Measurements from ENCODE around the gene PRICKLE2. TPM values are rescaled to one million over a fixed set of nuclear protein-coding genes. Genes with fewer than 3 reads are reported as not detected.

PRICKLE2 gene
- total RNA-seq, 1 experiment from 2014 or later: 18.3 TPM

DNA sequence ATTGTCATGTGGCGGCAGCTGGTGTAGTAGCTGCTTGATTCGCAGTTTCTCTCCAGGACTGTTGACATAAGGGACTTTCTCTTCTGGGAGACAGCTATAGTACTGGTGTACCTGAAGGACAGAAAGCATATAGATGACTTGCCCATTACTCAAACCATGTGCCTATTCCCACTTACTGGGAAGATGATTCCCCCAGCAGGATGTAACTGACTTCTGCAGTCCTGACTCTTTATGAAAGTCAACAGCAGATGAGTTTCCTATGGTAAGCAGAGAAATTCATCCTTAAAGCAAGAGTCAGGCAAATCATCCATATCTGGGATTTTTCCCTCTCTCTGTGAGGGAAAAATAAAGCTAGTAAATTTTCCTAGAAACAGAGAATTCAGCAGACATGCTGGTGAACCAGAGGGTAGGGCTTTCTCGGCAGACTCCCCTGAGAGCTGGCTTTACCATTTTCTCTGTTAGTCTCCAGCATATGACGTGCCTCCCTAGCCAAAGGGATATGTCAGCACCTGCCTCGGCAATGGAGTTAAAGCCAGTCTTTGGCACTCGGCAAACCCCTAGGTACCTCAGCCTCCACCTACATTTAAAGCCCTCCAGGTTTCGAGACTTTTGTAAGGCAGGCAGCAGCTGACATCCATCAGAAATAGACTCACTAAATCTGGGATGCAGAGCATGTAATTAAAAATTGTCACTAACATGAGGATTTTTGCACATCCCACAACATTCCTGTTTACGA lies 62.1 kb downstream of the PRICKLE2 start:
- Histone ChIP-seq H3K4me1 (replicated peaks) (peaks cover 38% of the 10 kb centered on the region), H3K36me3 (peaks cover 58% of the 10 kb centered on the region), H3K9me3 (replicated peaks) (no peaks in the 10 kb centered on the region), H3K4me3 (no peak overlapping the region), H3K27me3 (replicated peaks) (no peaks in the 10 kb centered on the region), H3K27ac (peak overlapping the region; percentile 53)
- DNase-seq (ENCODE audit: low read depth in 1 of 2, low spot score in 2 of 2): no peak

DNA sequence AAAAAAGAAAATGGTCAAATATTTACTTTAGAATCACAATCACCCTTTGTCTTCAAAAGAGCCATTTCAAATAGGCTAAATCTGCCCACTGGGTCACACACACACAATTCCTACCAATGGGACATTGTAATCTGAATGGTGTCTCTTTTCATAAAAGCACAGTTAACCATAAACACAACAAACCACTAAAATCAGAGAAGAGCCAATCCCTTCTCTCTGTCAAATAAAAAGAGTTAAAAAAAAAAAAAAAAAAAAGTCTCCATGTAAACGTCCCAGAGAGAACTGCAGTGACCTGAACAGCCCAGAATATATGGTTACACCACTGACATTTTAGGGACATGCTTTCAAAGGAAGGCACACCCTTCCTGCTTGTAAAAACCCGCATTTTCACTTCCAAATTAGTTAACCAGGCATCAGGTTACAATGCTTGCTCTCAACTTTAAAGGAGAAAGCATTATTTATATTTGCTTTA lies 63.7 kb downstream of the PRICKLE2 start:
- Histone ChIP-seq H3K4me1 (replicated peaks) (peaks cover 38% of the 10 kb centered on the region), H3K27me3 (replicated peaks) (no peaks in the 10 kb centered on the region), H3K4me3 (no peak overlapping the region), H3K27ac (no peak overlapping the region), H3K36me3 (peaks cover 71% of the 10 kb centered on the region), H3K9me3 (replicated peaks) (no peaks in the 10 kb centered on the region)
- DNase-seq (ENCODE audit: low read depth in 1 of 2, low spot score in 2 of 2): no peak

DNA sequence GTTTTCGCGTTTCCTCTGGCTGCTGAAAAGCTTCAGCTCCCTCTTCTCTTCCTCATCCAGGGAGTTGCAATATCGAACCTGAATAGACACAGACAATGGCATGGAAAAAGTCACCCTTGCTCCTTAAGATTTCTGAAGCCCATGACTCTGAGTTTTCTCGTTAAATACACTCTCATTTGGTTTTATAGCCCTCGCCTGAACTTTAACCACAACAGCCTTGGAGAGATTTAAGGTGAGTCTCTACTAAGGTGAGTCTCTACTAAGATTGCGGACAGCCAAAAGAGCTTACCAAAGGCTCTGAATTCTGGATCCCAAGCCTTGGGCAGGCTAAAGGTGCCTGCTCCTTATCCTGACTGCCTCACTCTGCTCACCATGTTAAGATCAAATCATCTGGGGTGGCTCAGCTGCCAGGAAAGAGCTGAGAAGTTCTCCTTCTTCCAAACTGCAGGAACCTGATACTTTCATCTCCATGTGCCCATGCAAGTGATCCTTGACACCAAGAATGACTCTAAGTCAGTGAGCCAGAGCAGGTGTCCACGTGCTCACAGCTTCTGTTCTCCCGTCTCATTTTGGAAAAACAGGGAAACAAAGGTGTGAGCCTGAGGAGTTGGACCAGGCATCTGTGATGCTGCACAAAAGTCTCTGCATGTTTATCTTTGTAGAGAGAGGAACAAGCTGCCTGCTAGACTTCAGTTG lies 65.1 kb downstream of the PRICKLE2 start:
- Histone ChIP-seq H3K27ac (no peak overlapping the region), H3K27me3 (replicated peaks) (no peaks in the 10 kb centered on the region), H3K4me3 (no peak overlapping the region), H3K36me3 (peaks cover 74% of the 10 kb centered on the region), H3K9me3 (replicated peaks) (no peaks in the 10 kb centered on the region), H3K4me1 (replicated peaks) (peaks cover 38% of the 10 kb centered on the region)
- DNase-seq (ENCODE audit: low read depth in 1 of 2, low spot score in 2 of 2): no peak

DNA sequence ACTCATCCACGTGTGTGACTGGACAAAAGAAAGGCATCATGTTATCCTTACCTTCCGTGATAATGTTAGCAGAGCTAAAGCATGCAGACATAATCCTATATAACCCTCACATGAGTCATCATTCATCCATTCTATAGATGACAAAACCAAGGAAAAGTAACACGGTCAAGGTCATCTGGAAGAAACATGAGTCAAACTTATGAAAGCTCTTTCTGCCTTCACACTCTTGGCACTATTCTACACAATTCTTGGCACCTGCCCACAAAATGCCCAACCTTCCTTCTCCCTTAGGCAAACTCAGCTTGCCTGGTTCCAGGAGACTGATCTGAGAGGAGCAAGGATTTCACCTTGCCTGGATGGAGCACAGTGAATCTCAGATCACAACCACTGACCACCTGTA lies 66.9 kb downstream of the PRICKLE2 start:
- no peaks in the 10 kb centered on the region for H3K9me3 ChIP-seq (replicated peaks)
- H3K27me3 ChIP-seq (replicated peaks): no peaks in the 10 kb centered on the region
- no peak overlapping the region for H3K4me3 ChIP-seq
- peaks cover 22% of the 10 kb centered on the region for H3K4me1 ChIP-seq (replicated peaks)
- DNase-seq (ENCODE audit: low read depth in 1 of 2, low spot score in 2 of 2): no peak
- H3K36me3 ChIP-seq: peaks cover 76% of the 10 kb centered on the region
- H3K27ac ChIP-seq: no peak overlapping the region

DNA sequence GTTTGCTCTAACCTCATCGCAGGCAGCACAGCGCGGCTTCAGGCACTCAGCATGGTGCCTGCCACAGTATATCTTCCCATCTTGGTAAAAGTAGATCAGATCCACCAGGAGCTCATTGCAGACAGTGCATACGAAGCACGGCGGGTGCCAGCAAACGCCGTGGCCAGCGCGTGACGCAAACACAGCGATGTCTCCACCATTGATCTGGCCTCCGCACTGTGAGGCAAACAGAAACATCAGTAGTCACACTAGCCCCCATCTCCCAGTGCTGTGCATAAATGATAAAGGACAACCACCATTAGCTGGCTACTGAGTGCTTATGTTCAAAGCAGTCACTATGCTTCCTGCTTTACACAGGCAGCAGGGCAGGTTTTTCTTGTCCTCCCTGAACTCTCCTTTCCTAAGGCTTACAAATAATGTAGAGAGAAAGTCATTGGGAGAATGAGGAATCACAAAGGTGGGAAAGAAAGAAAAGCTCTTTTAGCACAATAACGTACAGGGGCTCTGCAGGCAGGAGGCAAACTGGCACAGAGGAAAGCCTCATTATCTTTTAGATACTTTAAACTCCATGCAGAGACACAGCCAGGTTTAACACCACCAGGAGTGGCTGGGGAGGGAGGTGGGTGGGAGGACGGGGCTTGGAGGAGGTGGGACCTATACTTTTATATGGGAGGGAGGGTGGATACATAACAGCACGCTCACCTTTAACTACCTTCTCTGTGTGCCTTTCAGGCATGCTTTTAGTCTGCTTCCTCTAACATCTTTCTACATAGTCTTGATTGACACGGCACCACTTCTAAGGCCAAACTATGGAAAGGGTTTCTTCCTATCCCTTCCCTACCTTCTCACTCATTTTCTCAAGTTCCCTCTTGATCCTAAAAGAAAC lies 67.9 kb downstream of the PRICKLE2 start:
- H3K27ac ChIP-seq: no peak overlapping the region
- H3K4me3 ChIP-seq: no peak overlapping the region
- peaks cover 15% of the 10 kb centered on the region for H3K4me1 ChIP-seq (replicated peaks)
- no peaks in the 10 kb centered on the region for H3K9me3 ChIP-seq (replicated peaks)
- peaks cover 76% of the 10 kb centered on the region for H3K36me3 ChIP-seq
- no peak for DNase-seq (ENCODE audit: low read depth in 1 of 2, low spot score in 2 of 2)
- no peaks in the 10 kb centered on the region for H3K27me3 ChIP-seq (replicated peaks)

DNA sequence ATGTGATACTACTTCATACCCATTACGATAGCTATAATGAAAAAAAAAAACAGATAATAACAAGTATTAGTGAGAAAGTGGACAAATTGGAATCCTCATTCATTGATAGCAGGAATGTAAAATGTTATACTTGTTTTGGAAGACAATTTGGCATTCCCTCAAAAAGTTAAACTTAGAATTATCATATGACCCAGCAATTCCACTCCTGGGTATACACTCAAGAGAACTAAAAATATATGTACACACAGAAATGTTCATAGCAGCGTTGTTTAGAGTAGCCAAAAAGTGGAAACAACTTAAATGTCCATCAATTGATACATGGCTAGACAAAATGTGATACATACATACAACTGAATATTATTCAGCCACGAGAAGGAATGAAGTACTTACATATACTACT lies 69.9 kb downstream of the PRICKLE2 start:
- peaks cover 79% of the 10 kb centered on the region for H3K36me3 ChIP-seq
- H3K4me1 ChIP-seq (replicated peaks): peaks cover 15% of the 10 kb centered on the region
- no peak for DNase-seq (ENCODE audit: low read depth in 1 of 2, low spot score in 2 of 2)
- no peak overlapping the region for H3K27ac ChIP-seq
- H3K9me3 ChIP-seq (replicated peaks): no peaks in the 10 kb centered on the region
- H3K4me3 ChIP-seq: no peak overlapping the region
- no peaks in the 10 kb centered on the region for H3K27me3 ChIP-seq (replicated peaks)

DNA sequence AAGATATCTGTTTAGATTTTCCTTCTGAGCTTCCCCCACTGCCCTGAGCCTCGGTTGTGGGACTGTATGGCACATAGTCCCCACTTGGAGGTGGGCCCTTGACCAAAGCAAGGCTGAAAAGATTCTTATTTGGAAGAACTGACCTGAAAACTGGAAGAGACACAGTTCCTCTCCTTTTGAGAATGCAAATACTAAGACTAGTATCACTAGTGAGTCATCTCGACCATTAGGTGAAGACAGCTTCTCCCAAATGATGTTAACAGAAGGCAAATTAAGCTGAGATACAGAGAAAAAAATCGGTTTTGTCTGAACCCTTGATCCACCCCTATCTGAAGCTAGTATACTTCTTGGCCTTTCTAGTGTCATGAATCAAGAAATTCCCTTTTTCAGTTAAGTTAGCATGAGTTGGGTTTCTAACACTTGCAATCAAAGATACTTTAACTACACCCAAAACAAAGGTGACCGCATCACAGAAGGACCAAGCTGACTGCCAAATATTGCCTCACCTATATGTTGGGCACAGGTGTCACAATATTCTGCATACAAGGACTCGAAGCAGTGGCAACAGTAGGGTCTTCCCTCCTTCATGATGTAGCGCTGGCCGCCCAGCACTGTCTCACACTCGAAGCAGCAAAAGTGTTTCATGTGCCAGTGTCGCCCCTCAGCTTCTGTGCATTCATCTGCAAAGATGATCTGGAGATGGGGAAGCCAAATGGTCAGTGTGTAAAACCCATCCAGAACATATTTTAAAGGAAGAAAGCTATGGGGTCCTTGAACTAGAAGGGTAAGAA lies 72.4 kb downstream of the PRICKLE2 start:
- DNase-seq (ENCODE audit: low read depth in 1 of 2, low spot score in 2 of 2): no peak
- Histone ChIP-seq H3K36me3 (peaks cover 77% of the 10 kb centered on the region), H3K27ac (no peak overlapping the region)

DNA sequence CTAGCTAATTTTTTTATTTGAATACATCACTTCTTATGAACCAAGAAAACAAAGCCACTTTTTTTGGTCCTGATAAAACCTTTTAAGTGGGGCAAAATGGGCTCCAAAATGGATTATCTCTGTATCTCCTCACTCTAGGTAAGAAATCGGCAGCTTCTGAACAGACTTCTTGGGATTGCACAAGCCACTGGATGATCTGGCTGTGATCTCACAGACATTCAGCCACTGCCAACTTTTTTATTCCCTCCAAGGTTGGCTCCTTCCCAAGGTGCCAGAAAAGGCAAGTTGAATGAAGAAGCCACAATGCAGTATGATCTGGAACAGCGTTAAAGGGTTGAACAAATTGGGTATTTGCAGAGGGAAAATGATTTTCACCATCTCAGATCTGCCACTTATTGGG lies 73.2 kb downstream of the PRICKLE2 start:
- no peak for DNase-seq (ENCODE audit: low read depth in 1 of 2, low spot score in 2 of 2)
- Histone ChIP-seq H3K36me3 (peaks cover 79% of the 10 kb centered on the region), H3K4me3 (no peak overlapping the region), H3K9me3 (replicated peaks) (no peaks in the 10 kb centered on the region; the same call in 1 of the 2 replicates), H3K27me3 (replicated peaks) (no peaks in the 10 kb centered on the region), H3K27ac (0 out of 2 replicates have a peak overlapping the region, but pooled peaks have one; percentile 84), H3K4me1 (replicated peaks) (peaks cover 38% of the 10 kb centered on the region)

More for the DNA sequence above, 72.4 kb downstream of the PRICKLE2 start:
- Histone ChIP-seq H3K4me1 (replicated peaks) (peaks cover 38% of the 10 kb centered on the region), H3K4me3 (no peak overlapping the region), H3K9me3 (replicated peaks) (no peaks in the 10 kb centered on the region; the same call in 1 of the 2 replicates), H3K27me3 (replicated peaks) (no peaks in the 10 kb centered on the region)

DNA sequence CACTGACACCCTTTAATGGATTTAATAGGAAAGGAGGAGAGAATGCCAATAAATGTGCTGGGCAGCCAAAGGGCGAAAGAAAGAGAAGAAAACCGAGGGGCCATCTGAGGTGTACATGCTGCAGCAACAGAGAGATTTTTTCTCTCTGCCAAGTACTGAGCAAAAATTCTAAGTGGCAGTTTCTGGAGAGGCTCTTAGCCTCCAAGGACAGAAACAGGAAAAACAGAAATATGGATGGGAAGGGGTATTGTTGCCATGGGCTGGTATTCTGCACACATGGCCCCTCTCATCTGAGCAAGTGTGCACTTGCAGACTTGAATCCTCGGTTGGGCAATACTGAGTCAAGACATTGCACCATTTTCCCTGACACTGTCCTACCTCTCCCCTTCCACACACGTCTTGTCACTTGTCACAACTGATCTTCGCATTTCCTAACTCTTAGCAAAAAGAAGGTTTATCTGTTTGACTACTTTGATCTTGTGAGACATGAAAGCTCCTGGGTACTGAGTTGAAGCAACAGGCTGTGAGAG lies 73.9 kb downstream of the PRICKLE2 start:
- Histone ChIP-seq H3K4me1 (replicated peaks) (peaks cover 38% of the 10 kb centered on the region), H3K9me3 (replicated peaks) (no peaks in the 10 kb centered on the region; the same call in 1 of the 2 replicates), H3K36me3 (peaks cover 79% of the 10 kb centered on the region), H3K4me3 (no peak overlapping the region), H3K27ac (peak overlapping the region; percentile 84), H3K27me3 (replicated peaks) (no peaks in the 10 kb centered on the region)
- DNase-seq (ENCODE audit: low read depth in 1 of 2, low spot score in 2 of 2): no peak

DNA sequence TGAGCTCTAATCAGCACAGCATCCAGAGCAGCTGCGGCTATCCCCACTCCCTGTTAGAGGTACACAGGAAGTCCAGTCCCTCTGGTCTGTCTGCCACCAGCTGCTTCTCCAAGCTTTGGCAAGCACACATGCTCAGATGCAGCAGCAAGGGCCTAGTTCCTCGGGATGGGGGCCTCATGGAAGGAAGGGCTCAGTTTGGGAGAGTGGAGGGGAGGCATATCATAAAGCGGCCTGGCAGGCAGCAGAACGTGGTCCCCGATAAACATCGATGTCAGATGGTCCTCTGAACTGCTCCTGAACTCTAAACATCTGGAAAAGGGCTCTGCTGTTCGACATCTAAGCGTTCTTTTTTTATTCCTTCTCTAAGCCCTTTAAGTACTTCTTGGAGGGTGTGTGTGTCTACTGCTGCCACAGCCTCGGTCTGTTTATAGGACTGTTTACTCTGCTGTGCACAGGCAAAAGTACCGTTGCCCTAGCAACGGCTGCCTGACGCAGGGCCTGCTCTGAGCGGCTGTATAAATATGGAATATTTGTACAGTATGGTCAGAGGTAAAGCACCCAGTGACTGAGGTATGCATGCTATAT lies 74.6 kb downstream of the PRICKLE2 start:
- Histone ChIP-seq H3K4me1 (replicated peaks) (peaks cover 38% of the 10 kb centered on the region), H3K9me3 (replicated peaks) (no peaks in the 10 kb centered on the region; the same call in 1 of the 2 replicates), H3K4me3 (no peak overlapping the region), H3K27ac (peak overlapping the region; percentile 84), H3K36me3 (peaks cover 79% of the 10 kb centered on the region), H3K27me3 (replicated peaks) (no peaks in the 10 kb centered on the region)
- peak; percentile 74 to 87 for DNase-seq (ENCODE audit: low read depth in 1 of 2, low spot score in 2 of 2)

DNA sequence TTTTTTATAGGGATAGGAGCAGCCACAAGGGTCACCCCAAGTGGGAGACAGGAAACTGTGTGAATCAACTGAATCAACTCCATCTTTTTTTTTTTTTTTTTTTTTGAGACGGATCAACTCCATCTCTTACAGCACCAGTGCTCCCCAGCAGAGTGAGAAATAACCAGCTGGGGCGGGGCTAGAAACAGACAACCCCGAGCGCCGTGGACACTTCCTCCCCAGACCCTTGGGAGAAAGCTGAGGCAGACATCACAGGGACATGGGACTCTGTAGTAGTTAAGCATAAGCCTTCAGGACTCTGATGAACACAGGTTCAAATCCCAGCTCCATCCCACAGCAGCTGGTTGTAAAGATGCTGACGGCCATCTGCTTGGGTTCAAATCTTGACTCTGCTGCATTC lies 75.4 kb downstream of the PRICKLE2 start:
- H3K9me3 ChIP-seq (replicated peaks): no peaks in the 10 kb centered on the region; the same call in 1 of the 2 replicates
- DNase-seq (ENCODE audit: low read depth in 1 of 2, low spot score in 2 of 2): no peak
- H3K4me3 ChIP-seq: no peak overlapping the region
- H3K4me1 ChIP-seq (replicated peaks): peaks cover 38% of the 10 kb centered on the region
- peak overlapping the region; percentile 68; the same call in 1 of the 2 replicates for H3K27ac ChIP-seq
- H3K36me3 ChIP-seq: peaks cover 80% of the 10 kb centered on the region
- H3K27me3 ChIP-seq (replicated peaks): no peaks in the 10 kb centered on the region

DNA sequence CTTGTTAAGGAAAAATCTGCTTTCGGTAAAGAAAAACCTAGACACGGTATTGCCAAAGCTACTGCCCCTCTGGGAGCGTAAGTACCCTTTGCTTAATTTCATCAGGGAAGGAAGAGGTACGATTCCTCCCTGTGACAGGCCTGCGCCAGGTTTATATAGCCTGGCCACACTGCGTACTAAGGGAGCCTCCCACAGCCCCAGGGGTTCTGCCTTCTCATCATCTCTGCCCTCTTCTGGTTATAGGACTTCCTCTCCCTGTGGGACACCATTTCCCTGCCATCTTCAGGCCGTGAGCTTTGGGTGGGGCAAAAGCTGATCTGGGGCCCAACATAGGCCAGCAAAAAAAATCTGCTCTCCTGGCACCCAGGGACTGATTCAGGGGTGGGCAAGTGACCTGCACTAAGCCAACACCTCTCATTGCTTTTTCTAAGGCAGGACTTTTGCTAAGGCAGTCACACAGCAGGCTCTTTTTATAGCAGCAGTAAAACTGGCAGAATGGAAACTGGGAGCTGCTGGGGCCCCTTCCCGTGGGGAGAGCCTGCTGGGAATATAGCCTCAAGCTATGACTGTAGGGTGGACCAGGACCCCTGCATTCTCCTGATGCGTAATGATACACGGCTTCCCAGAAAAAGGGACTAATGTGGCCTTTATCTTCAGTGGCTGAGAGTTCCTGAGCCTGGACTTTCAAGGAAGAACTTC lies 76.2 kb downstream of the PRICKLE2 start:
- H3K4me3 ChIP-seq: no peak overlapping the region
- H3K4me1 ChIP-seq (replicated peaks): peaks cover 44% of the 10 kb centered on the region
- peaks cover 82% of the 10 kb centered on the region for H3K36me3 ChIP-seq
- H3K9me3 ChIP-seq (replicated peaks): no peaks in the 10 kb centered on the region; the same call in 1 of the 2 replicates
- no peaks in the 10 kb centered on the region for H3K27me3 ChIP-seq (replicated peaks)
- peak overlapping the region; percentile 77 for H3K27ac ChIP-seq
- no peak for DNase-seq (ENCODE audit: low read depth in 1 of 2, low spot score in 2 of 2)
